K562 (cell line): ENCODE data around the gene ZNF740. TPM values are rescaled to one million over a fixed set of nuclear protein-coding genes. Genes with fewer than 3 reads are reported as not detected.
A peak's percentile ranks its signal among the peaks of the same experiment; 100 is the strongest.

Experiments used
- ATAC-seq: fragments of 200-7000 bp; cut with Tn5 transposase; 3 replicates; pipeline ENCODE4 v1.9.1; 2020; ENCODE audit warnings: moderate library complexity
- BruUV-seq: library from RNA; stranded (reverse); fragments of 400-500 nt; replicated peaks from 2 replicates; lab custom pipeline; 2021; lab: Mats Ljungman, UMichigan
- CTCF ChIA-PET: fragments of 300-600 bp; formaldehyde crosslinking; extraction: SDS; loops from one replicate; lab custom pipeline; 2021; ENCODE audit warnings: low intra/inter-chr PET ratio; lab: Yijun Ruan, JAX
- POLR2A ChIA-PET: fragments of 300-600, 350-650 bp; sonication (Branson Sonifier 250); formaldehyde crosslinking; extraction: SDS; loops from one replicate; lab custom pipeline; 2021; ENCODE audit warnings: antibody characterized with exemption, inconsistent platforms; lab: Yijun Ruan, JAX
- DNase-seq, 4 experiments: peaks; one replicate each; pipeline versions ENCODE4 v3.0.0 to v3.0.0-alpha.2; 2011 to 2018; ENCODE audit warnings: low spot score in 3 of 4, mixed read lengths in 3 of 4; ENCODE audit errors: extremely low read depth in 1 of 4
- FAIRE-seq: peaks from 2 replicates; lab custom pipeline; 2011; peaks lifted over from hg19 to GRCh38; lab: Jason Lieb, UNC
- H2AFZ ChIP-seq: 2 replicates; pipeline ENCODE4 v1.6.0; 2011; ENCODE audit warnings: low read depth, low read length, control low read depth, inconsistent platforms
- H3K27ac ChIP-seq: fragments of 200-600 bp; 3 replicates; pipeline ENCODE4 v1.8.0; 2011; ENCODE audit warnings: low read depth, mild to moderate bottlenecking, control low read depth, inconsistent platforms, low read length, moderate library complexity, mixed read lengths; ENCODE audit errors: extremely low read depth
- H3K27me3 ChIP-seq, 2 experiments: fragments of 300-600 bp in 1 of 2; 2 replicates in 1 of 2; 3 replicates in 1 of 2; pipeline versions ENCODE4 v1.6.0 to v1.8.0; 2011; ENCODE audit warnings: inconsistent platforms in 2 of 2, low read length in 2 of 2, mild to moderate bottlenecking in 1 of 2, mixed read lengths in 1 of 2, moderate library complexity in 1 of 2; ENCODE audit not compliant: control insufficient read depth in 2 of 2, insufficient read depth in 2 of 2
- H3K36me3 ChIP-seq: fragments of 300-600 bp; 3 replicates; pipeline ENCODE4 v1.8.0; 2011; ENCODE audit warnings: mild to moderate bottlenecking, low read length, inconsistent platforms; ENCODE audit not compliant: control insufficient read depth, insufficient read depth
- H3K4me1 ChIP-seq, 2 experiments: fragments of 200-600 bp in 1 of 2; replicated peaks in 1 of 2; 2 replicates in 1 of 2; 3 replicates in 1 of 2; pipeline versions ENCODE4 v1.5.1 to v1.8.0; 2011; ENCODE audit warnings: inconsistent platforms in 2 of 2, low read length in 2 of 2, mild to moderate bottlenecking in 1 of 2, mixed read lengths in 1 of 2, moderate library complexity in 1 of 2; ENCODE audit not compliant: control insufficient read depth in 2 of 2, insufficient read depth in 2 of 2
- H3K4me2 ChIP-seq: 2 replicates; pipeline ENCODE4 v1.6.1; 2011; ENCODE audit warnings: low read length, control low read depth, inconsistent platforms, mixed read lengths; ENCODE audit not compliant: insufficient read depth
- H3K4me3 ChIP-seq: fragments of 200-600 bp; sonication (generic), shearing (Covaris generic); 2 replicates; pipeline ENCODE4 v1.5.1; 2016; ENCODE audit warnings: control low read depth, inconsistent platforms
- H3K79me2 ChIP-seq: fragments of 200-600 bp; 3 replicates; pipeline ENCODE4 v1.8.0; 2011; ENCODE audit warnings: low read length, inconsistent platforms; ENCODE audit not compliant: control insufficient read depth, insufficient read depth
- H3K9ac ChIP-seq, 2 experiments: 2 replicates each; pipeline versions ENCODE4 v1.6.0 to v1.6.1; 2011; ENCODE audit warnings: low read depth in 2 of 2, low read length in 2 of 2, control low read depth in 1 of 2, inconsistent platforms in 1 of 2, mild to moderate bottlenecking in 1 of 2, mixed read lengths in 1 of 2; ENCODE audit not compliant: insufficient read depth in 1 of 2
- H3K9me1 ChIP-seq: one replicate; pipeline ENCODE4 v1.6.0; 2011; ENCODE audit warnings: inconsistent platforms, mild to moderate bottlenecking, low read length, moderate library complexity; ENCODE audit not compliant: control insufficient read depth, insufficient read depth
- H3K9me3 ChIP-seq: replicated peaks from 2 replicates; pipeline ENCODE4 v1.5.1; 2011; ENCODE audit warnings: low read depth, low read length, inconsistent platforms; ENCODE audit not compliant: control insufficient read depth, insufficient read depth
- H4K20me1 ChIP-seq: replicated peaks from 2 replicates; pipeline ENCODE4 v1.6.1; 2011; ENCODE audit warnings: low read length, inconsistent platforms, mixed read lengths; ENCODE audit not compliant: control insufficient read depth, insufficient read depth
- CCNT2 ChIP-seq: IDR thresholded peaks from 2 replicates; pipeline ENCODE4 v1.6.1; 2011; ENCODE audit warnings: borderline replicate concordance, low read depth, mild to moderate bottlenecking, moderate library complexity, mixed read lengths, low read length; ENCODE audit not compliant: insufficient read length; ENCODE audit errors: extremely low read depth
- CTCF ChIP-seq, 3 experiments: IDR thresholded peaks in 2 of 3; conservative IDR thresholded peaks in 1 of 3; 2 replicates each; pipeline ENCODE4 v1.5.1; 2011 to 2012; ENCODE audit warnings: low read length in 3 of 3, mild to moderate bottlenecking in 3 of 3, control low read depth in 2 of 3, improper control_type of control experiment in 1 of 3, inconsistent platforms in 1 of 3, low read depth in 1 of 3, mixed read lengths in 1 of 3, moderate library complexity in 1 of 3; ENCODE audit not compliant: insufficient read depth in 2 of 3
- FOXM1 ChIP-seq, 2 experiments: fragments of 450-650 bp in 1 of 2; sonication (generic) in 1 of 2; formaldehyde crosslinking in 1 of 2; IDR thresholded peaks; 2 replicates each; pipeline versions ENCODE4 v1.6.1 to v1.9.0; 2017 to 2022; ENCODE audit warnings: low read depth in 2 of 2, mild to moderate bottlenecking in 2 of 2, missing genetic modification reagents in 1 of 2, moderate library complexity in 1 of 2
- MEIS2 ChIP-seq: fragments of 450-650 bp; IDR thresholded peaks from 2 replicates; pipeline ENCODE4 v1.6.1; 2014; ENCODE audit warnings: mild to moderate bottlenecking; ENCODE audit not compliant: partially characterized antibody
- PKNOX1 ChIP-seq: fragments of 450-650 bp; IDR thresholded peaks from 2 replicates; pipeline ENCODE4 v1.6.1; 2016
- POLR2G ChIP-seq: fragments of 200-400 bp; formaldehyde crosslinking; IDR thresholded peaks from 2 replicates; pipeline ENCODE4 v1.6.1; 2017; ENCODE audit warnings: low read depth, mild to moderate bottlenecking, antibody characterized with exemption, low read length, moderate library complexity
- SMAD1 ChIP-seq: fragments of 150-350 bp; IDR thresholded peaks from 2 replicates; pipeline ENCODE4 v1.6.1; 2014; ENCODE audit warnings: low read length, low read depth; ENCODE audit not compliant: partially characterized antibody
- STAT6 ChIP-seq: sonication (generic); formaldehyde crosslinking; IDR thresholded peaks from 2 replicates; pipeline ENCODE4 v1.8.1; 2023; ENCODE audit warnings: mild to moderate bottlenecking, missing genetic modification reagents
- TARDBP ChIP-seq: fragments of 450-650 bp; IDR thresholded peaks from 2 replicates; pipeline ENCODE4 v1.6.1; 2016
- ZNF133 ChIP-seq: fragments of 250-450 bp; sonication (Bioruptor Pico); IDR thresholded peaks from 2 replicates; pipeline ENCODE4 v1.4.0; 2020; ENCODE audit warnings: mild to moderate bottlenecking
- ZNF217 ChIP-seq: sonication (generic); formaldehyde crosslinking; IDR thresholded peaks from 2 replicates; pipeline ENCODE4 v1.8.0; 2022; ENCODE audit warnings: mild to moderate bottlenecking, missing genetic modification reagents
- WGBS: fragments of 100-300 bp; shearing (Covaris generic); methylation state at CpG from one replicate; pipeline ENCODE4 v1.1.6; 2016; ENCODE audit warnings: low coverage, mixed read lengths; ENCODE audit not compliant: insufficient coverage; ENCODE audit errors: missing lambda C conversion rate; 5-methylcytosine and 5-hydroxymethylcytosine counted together
- in situ Hi-C: fragments of 300-500 bp; cut with MboI; formaldehyde crosslinking; loops from 4 replicates; pipeline ENCODE4 v1.15.0; 2018; ENCODE audit warnings: inconsistent platforms, mixed read lengths
- intact Hi-C: fragments of 100-400 bp; cut with micrococcal nuclease; formaldehyde crosslinking; loops from 2 replicates; pipeline ENCODE4 v1.14.2; 2022
- polyA plus RNA-seq, 8 experiments: library from polyadenylated mRNA; depleted of rRNA in 4 of 8; stranded (reverse) in 5 of 8; unstranded in 3 of 8; fragments of >200 nt; fragmentation: Nextera tagmentation in 2 of 8; fragmentation: Illumina TruSeq in 1 of 8; extraction: Ambion mirVana in 2 of 8; extraction: Trizol in 1 of 8; gene quantifications; 2 replicates each; pipeline versions ENCODE4 v1.2.1 to v1.2.3, GENCODE V29; 2011 to 2014; ENCODE audit warnings: inconsistent platforms in 1 of 8, missing spikeins in 1 of 8
- total RNA-seq, 7 experiments: library from RNA; depleted of rRNA in 6 of 7; stranded (reverse); fragments of >200 nt in 6 of 7; fragmentation: Illumina TruSeq in 2 of 7; extraction: Trizol in 2 of 7; gene quantifications; 2 replicates each; pipeline versions ENCODE4 v1.2.1 to v1.2.3, GENCODE V29; 2011 to 2021; ENCODE audit warnings: low replicate concordance in 1 of 7

The ZNF740 gene
- total and polyA plus RNA-seq, 9 of the 15 experiments (the other 6 are each of a cell fraction or from before 2014, with no cell fraction given): 0.57 to 46.4 (median 18.6) TPM

- TF ChIP-seq PKNOX1: peak; percentile 64; the same call in 1 of the 2 replicates
- no peak for TF ChIP-seq ZNF133 (CRISPR knock-in tag)
- no peak for TF ChIP-seq ZNF217 (CRISPR knock-in tag)
- peak; percentile 66 for TF ChIP-seq MEIS2
Measured at GRCh38 chr12:53194973-53195372, 14.5 kb downstream of the ZNF740 start (continued).

- ATAC-seq (no peak), FAIRE-seq (no peak), DNase-seq (no peak)
- H3K9me3 ChIP-seq: no peaks in the 10 kb centered on the region
- no peaks in the 10 kb centered on the region for H3K27me3 ChIP-seq
- ChIA-PET POLR2A (interaction anchor here (0.5 to 1.9 kb wide), 10 partner anchors 9 to 311 kb away, joined by 3 to 8 read pairs (median 3); partner anchors contain the start of genes AAAS and ITGB7), CTCF (interaction anchor here (0.6 kb wide), 1 partner anchor 381 kb away, joined by 3 read pairs; no protein-coding TSS in a partner anchor)
- H3K36me3 ChIP-seq: peaks cover 7% of the 10 kb centered on the region; the same call in 1 of the 3 replicates
- peaks cover 18 to 24% of the 10 kb centered on the region in 2 experiments; a peak in 4 of 5 replicates for H3K4me1 ChIP-seq
- in situ Hi-C loops: no loop called here
- H3K79me2 ChIP-seq: no peaks in the 10 kb centered on the region
- TF ChIP-seq POLR2G: peak; percentile 7; the same call in 1 of the 2 replicates
- no peak for TF ChIP-seq CCNT2
- no peak for TF ChIP-seq FOXM1 (IDR thresholded peaks at IDR 0.05; ENCODE audit: low read depth)
- no peak for TF ChIP-seq FOXM1 (CRISPR knock-in tag; IDR thresholded peaks at IDR 0.05; ENCODE audit: low read depth)
- TF ChIP-seq CTCF (IDR thresholded peaks at IDR 0.05 in 2 of 3, conservative IDR thresholded peaks at IDR 0.05 in 1 of 3; ENCODE audit: insufficient read depth in 2 of 3, low read depth in 1 of 3, low read length in 3 of 3): 0 out of 6 replicates have a peak, but pooled peaks of 1 of the 3 experiments have one; percentile 1
- no peak for TF ChIP-seq SMAD1
- no peak for TF ChIP-seq TARDBP
- no peak for TF ChIP-seq STAT6 (CRISPR knock-in tag)
- peak overlapping the region in 1 of 2 experiments; percentile 57; a peak in 2 of 4 replicates for H3K9ac ChIP-seq
- no peak overlapping the region for H3K4me2 ChIP-seq
- no peak overlapping the region for H3K27ac ChIP-seq
- no TSS peak for BruUV-seq
- H2AFZ ChIP-seq: no peak overlapping the region
- no peak overlapping the region for H3K4me3 ChIP-seq
- intact Hi-C loops: no loop called here
- 30% methylated on average over 10 of the region's 10 CpGs for WGBS
- no peaks in the 10 kb centered on the region for H3K9me1 ChIP-seq
- H4K20me1 ChIP-seq: no peaks in the 10 kb centered on the region
Measured at GRCh38 chr12:53195516-53196420, 15.2 kb downstream of the ZNF740 start.
